GM10248 (cell line): ENCODE measurements around the gene FAM43A.

Experiments used
- CTCF ChIA-PET: fragments of 300-600 bp; sonication (Branson Sonifier 250); formaldehyde crosslinking; extraction: SDS; loops from one replicate; lab custom pipeline; 2021; ENCODE audit warnings: antibody characterized with exemption; lab: Yijun Ruan, JAX
- POLR2A ChIA-PET: fragments of 350-650 bp; sonication (Branson Sonifier 250); formaldehyde crosslinking; extraction: SDS; loops from one replicate; lab custom pipeline; 2020; ENCODE audit warnings: antibody characterized with exemption; lab: Yijun Ruan, JAX
- DNase-seq: peaks from one replicate; pipeline ENCODE4 v3.0.0; 2012; ENCODE audit errors: extremely low spot score
- TF ChIP-seq, protein P1 (sequence below): IDR thresholded peaks from 2 replicates; pipeline ENCODE4 v1.5.1; 2012; ENCODE audit warnings: mild to moderate bottlenecking, low read depth; ENCODE audit errors: extremely low read depth, missing control alignments, control extremely low read depth

The FAM43A gene

DNA sequence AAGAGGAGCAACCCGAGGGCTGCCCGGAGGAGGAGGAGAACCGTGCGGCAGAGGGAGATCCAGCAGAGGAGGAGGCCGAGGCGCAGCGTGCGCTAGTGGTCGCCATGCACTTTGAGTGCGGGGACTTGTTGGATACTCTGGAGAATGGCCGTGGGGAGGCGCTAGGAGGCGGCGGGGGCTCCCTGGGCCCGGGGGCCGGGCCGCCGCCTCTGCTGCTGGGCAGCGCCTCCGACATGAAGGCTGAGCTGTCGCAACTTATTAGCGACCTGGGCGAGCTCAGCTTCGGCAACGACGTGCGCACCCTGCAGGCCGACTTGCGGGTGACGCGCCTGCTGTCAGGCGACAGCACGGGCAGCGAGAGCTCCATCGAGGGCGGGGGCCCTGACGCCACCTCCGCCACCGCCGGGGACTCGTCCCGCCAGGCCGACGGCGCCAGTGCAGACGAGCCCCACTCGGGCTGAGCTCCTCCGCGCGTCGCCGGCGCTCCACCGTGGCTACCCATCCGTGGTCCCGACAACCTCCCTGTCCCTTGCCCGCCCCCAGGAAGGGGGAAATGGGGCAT is 2.0 kb downstream of the FAM43A start:
- ChIA-PET POLR2A (interaction anchor here (0.5 to 2.9 kb wide), 4 partner anchors 16 to 855 kb away, joined by 4 to 22 read pairs (median 4); partner anchors contain the start of gene LSG1), CTCF (interaction anchor here (1.0 to 7.4 kb wide), 17 partner anchors 14 to 584 kb away, joined by 3 to 90 read pairs (median 4); partner anchors contain the start of genes LSG1 and XXYLT1)
- peak; percentile 75 for DNase-seq
- TF ChIP-seq, protein P1, sequence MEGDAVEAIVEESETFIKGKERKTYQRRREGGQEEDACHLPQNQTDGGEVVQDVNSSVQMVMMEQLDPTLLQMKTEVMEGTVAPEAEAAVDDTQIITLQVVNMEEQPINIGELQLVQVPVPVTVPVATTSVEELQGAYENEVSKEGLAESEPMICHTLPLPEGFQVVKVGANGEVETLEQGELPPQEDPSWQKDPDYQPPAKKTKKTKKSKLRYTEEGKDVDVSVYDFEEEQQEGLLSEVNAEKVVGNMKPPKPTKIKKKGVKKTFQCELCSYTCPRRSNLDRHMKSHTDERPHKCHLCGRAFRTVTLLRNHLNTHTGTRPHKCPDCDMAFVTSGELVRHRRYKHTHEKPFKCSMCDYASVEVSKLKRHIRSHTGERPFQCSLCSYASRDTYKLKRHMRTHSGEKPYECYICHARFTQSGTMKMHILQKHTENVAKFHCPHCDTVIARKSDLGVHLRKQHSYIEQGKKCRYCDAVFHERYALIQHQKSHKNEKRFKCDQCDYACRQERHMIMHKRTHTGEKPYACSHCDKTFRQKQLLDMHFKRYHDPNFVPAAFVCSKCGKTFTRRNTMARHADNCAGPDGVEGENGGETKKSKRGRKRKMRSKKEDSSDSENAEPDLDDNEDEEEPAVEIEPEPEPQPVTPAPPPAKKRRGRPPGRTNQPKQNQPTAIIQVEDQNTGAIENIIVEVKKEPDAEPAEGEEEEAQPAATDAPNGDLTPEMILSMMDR: peak; percentile 62

DNA sequence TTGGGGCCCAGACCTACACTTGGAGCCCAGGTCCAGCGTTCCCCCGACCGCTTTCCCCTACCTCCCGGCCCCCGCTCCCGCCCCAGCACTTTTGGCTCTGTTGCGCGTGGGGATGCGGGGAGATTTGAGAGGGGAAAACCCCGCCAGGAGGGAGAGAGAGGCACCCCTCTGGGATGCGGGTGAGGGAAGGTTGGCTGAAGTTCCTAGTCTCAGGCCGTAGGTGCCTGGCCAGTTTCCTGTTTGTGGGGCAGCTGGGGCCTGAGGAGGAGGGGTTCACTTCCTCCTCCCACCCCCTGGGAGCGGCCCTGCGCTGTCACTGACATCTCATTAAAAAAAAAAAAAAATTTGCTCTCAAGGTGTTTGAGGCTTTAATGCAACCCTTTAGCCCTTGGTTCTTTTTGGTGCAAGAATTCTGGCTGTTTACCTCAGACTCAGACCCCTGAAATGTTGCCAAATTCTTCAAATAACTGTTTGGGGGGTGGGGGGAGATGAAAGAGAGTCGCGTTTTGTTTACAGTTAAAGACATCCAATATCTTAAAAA is 2.6 kb downstream of the FAM43A start:
- peak; percentile 70 for DNase-seq
- POLR2A ChIA-PET: interaction anchor here (0.5 to 2.9 kb wide), 3 partner anchors 16 to 572 kb away, joined by 4 to 22 read pairs (median 5); partner anchors contain the start of gene LSG1
- CTCF ChIA-PET: interaction anchor here (1.0 to 7.4 kb wide), 14 partner anchors 15 to 583 kb away, joined by 3 to 90 read pairs (median 4); partner anchors contain the start of genes LSG1 and XXYLT1
- TF ChIP-seq, protein P1: no peak

DNA sequence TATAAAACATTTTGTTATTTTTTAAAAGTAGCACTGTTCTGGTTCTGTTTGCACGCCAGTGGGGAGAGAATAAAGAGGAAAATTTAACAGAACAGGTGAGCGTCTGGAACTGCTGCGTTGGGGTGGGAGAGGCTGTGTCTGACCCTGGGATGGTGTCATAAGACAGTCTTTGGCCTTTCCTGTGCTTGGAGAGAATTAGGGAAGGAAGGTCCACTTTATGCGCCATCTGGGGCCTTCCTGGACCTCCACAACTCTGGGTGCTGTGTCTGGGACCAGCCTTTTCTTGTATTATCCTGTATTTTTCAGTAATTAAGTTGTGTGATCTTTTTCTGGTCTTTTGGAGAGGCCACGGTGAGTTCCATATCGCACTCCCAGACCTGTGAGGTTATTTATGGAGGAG is 3.3 kb downstream of the FAM43A start:
- no peak for DNase-seq
- ChIA-PET CTCF (interaction anchor here (1.2 to 7.4 kb wide), 4 partner anchors 16 to 573 kb away, joined by 3 to 90 read pairs (median 10); partner anchors contain the start of gene LSG1), POLR2A (no interaction called here)
- TF ChIP-seq, protein P1: no peak

DNA sequence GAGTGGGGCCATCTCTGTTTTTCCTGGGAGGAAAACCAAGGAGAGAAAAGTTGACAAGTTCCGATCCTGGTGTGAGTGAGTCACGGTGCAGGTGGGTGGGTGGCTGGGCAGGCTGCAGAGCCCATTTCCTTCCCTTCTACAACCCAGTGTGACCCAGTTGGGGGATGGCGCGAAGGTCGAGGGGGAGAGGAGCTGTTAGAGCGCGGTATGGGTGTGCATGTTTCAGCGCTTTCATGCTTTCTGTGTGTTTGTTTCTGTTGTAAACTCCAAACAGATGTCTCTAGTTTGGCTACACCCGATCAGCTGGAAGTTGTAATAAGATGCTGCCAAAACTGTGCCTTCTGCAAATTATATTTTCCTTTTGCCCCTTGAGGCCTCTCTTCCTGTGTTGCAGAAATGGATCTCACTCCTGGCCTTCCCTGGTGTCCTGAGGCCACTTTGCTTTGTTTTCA is 3.8 kb downstream of the FAM43A start:
- TF ChIP-seq, protein P1: no peak
- POLR2A ChIA-PET: no interaction called here
- no peak for DNase-seq
- CTCF ChIA-PET: interaction anchor here (0.8 to 7.4 kb wide), 3 partner anchors 16 to 572 kb away, joined by 3 to 90 read pairs (median 17); partner anchors contain the start of gene LSG1

DNA sequence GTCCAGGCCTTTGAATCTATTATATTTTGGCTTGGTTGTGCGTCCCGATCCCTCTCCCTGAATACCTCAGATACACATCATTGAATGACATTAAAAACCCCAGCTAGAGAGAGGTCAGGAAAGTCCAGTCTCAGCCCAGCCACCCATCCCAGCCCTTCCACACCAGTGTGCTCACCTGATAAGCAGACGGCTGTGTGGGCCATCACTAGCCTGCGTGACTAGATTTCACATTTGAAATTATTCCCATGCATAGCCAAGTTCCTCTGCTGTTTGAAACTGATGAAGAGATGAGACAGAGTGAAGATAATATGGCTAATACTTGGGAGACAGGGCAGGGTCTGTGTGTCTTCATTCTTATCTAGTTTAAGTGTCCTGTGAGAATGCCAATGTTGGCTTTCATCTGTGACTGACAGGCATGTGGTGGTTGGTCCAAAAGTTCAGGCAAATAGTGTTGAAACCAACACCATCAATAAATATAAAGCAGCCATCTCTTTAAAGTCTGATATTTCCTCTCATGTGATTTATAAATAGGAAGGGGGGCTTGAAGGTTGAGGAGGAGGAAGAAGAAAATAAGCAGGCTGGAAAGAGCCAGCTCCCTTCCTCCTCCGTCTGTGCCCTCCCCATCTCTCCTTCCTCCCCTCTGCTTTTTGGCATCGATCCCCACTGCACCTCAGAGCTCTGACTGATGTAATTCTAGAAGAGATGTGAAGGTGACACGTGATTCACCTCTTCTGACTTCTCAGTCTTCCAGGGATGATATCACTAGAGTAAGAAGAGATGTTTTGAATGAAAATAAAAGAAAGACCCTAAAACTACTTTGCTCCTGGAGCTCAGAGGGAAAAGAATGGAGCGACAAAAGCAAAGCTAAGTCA is 5.1 kb downstream of the FAM43A start:
- ChIA-PET CTCF (interaction anchor here (0.8 to 7.4 kb wide), 4 partner anchors 8 to 407 kb away, joined by 3 to 90 read pairs (median 12); partner anchors contain the start of gene LSG1), POLR2A (no interaction called here)
- DNase-seq: no peak
- TF ChIP-seq, protein P1: no peak
